Urothelium cell line (cell line): ENCODE results near the gene BORCS8.
"Not testable (repeated sequence)": the region's sequence is repeated elsewhere in the genome, so short reads cannot be mapped to it uniquely, and the experiment has no call there.

Experiments used
- DNase-seq: peaks from one replicate; pipeline ENCODE4 v3.0.0; 2011; ENCODE audit warnings: low spot score, mixed read lengths
- FAIRE-seq: peaks from 2 replicates; lab custom pipeline; 2011; peaks lifted over from hg19 to GRCh38; lab: Jason Lieb, UNC

Gene BORCS8

GRCh38 chr19:19192078-19192882 is at the start of gene BORCS8, which contains the start of gene RFXANK:
BORCS8 (minus strand) TSS chr19:19192152; CDS start chr19:19192117, 35 bp downstream.
RFXANK (plus strand) TSS chr19:19192258; CDS start chr19:19193947, 1,689 bp downstream.
- DNase-seq (peak; percentile 94), FAIRE-seq (peak; percentile 46)

GRCh38 chr19:19240476-19240875 is 48.5 kb upstream of the BORCS8 start:
- FAIRE-seq: no peak
- DNase-seq: no peak

GRCh38 chr19:19239675-19240074 is 47.7 kb upstream of the BORCS8 start:
- DNase-seq (no peak), FAIRE-seq (no peak)

- DNase-seq (no peak), FAIRE-seq (no peak)
Measured at GRCh38 chr19:19238126-19238894, 46.4 kb upstream of the BORCS8 start.

GRCh38 chr19:19236173-19236572 is 44.2 kb upstream of the BORCS8 start:
- DNase-seq (no peak), FAIRE-seq (no peak)

- no peak for FAIRE-seq
- DNase-seq: no peak
Measured at GRCh38 chr19:19234220-19234816, 42.4 kb upstream of the BORCS8 start.

- no peak for FAIRE-seq
- DNase-seq: no peak
Measured at GRCh38 chr19:19232261-19232721, 40.3 kb upstream of the BORCS8 start.

GRCh38 chr19:19230999-19231398 is 39.0 kb upstream of the BORCS8 start:
- DNase-seq (no peak), FAIRE-seq (no peak)

GRCh38 chr19:19229701-19230100 is 37.7 kb upstream of the BORCS8 start:
- DNase-seq (no peak), FAIRE-seq (no peak)

- no peak for FAIRE-seq
- DNase-seq: no peak
Measured at GRCh38 chr19:19227217-19227616, 35.3 kb upstream of the BORCS8 start.

GRCh38 chr19:19226663-19227062 is 34.7 kb upstream of the BORCS8 start:
- DNase-seq (no peak), FAIRE-seq (no peak)

GRCh38 chr19:19226204-19226603 is 34.3 kb upstream of the BORCS8 start:
- no peak for FAIRE-seq

GRCh38 chr19:19224852-19225494 is 33.0 kb upstream of the BORCS8 start:
- DNase-seq (peak; percentile 79), FAIRE-seq (no peak)

More at GRCh38 chr19:19226204-19226603, 34.3 kb upstream of the BORCS8 start:
- DNase-seq: no peak

GRCh38 chr19:19224150-19224851 is 32.3 kb upstream of the BORCS8 start:
- DNase-seq (no peak), FAIRE-seq (no peak)

GRCh38 chr19:19223636-19224035 is 31.7 kb upstream of the BORCS8 start:
- DNase-seq (no peak), FAIRE-seq (no peak)

- FAIRE-seq (no peak), DNase-seq (no peak)
Measured at GRCh38 chr19:19223060-19223459, 31.1 kb upstream of the BORCS8 start.

GRCh38 chr19:19221000-19221399 is 29.0 kb upstream of the BORCS8 start:
- not testable (repeated sequence) for DNase-seq, FAIRE-seq

GRCh38 chr19:19218911-19219310 is 27.0 kb upstream of the BORCS8 start:
- FAIRE-seq (no peak), DNase-seq (no peak)

GRCh38 chr19:19217099-19217498 is 25.1 kb upstream of the BORCS8 start:
- DNase-seq: peak; percentile 34
- FAIRE-seq: no peak

GRCh38 chr19:19215792-19216191 is 23.8 kb upstream of the BORCS8 start:
- FAIRE-seq (no peak), DNase-seq (no peak)
